Kidney epithelial cell (primary cell): ENCODE data around the gene EXOC6. TPM values are rescaled to one million over a fixed set of nuclear protein-coding genes. Genes with fewer than 3 reads are reported as not detected.

Experiments
- DNase-seq: peaks from one replicate; pipeline ENCODE4 v3.0.0-alpha.2; 2010; ENCODE audit warnings: low read depth
- H3K27me3 ChIP-seq: 2 replicates; pipeline ENCODE4 v1.6.0; 2011; ENCODE audit warnings: low read length; ENCODE audit not compliant: control insufficient read depth, insufficient read depth
- H3K36me3 ChIP-seq: 2 replicates; pipeline ENCODE4 v1.5.1; 2011; ENCODE audit warnings: low read length; ENCODE audit not compliant: control insufficient read depth, insufficient read depth
- H3K4me3 ChIP-seq: 2 replicates; pipeline ENCODE4 v1.5.1; 2011; ENCODE audit warnings: low read depth, mild to moderate bottlenecking, control low read depth, low read length
- total RNA-seq: library from RNA; depleted of rRNA; stranded (reverse); fragments of >200 nt; gene quantifications from 2 replicates; pipeline ENCODE4 v1.2.3, GENCODE V29; 2015
- TF ChIP-seq, protein P1 (sequence below): IDR thresholded peaks from 2 replicates; pipeline ENCODE4 v1.5.1; 2011; ENCODE audit warnings: mild to moderate bottlenecking, moderate library complexity, low read length, control low read depth, inconsistent platforms; ENCODE audit not compliant: insufficient read depth, poor library complexity, severe bottlenecking

EXOC6 gene
- total RNA-seq, 1 donor from 2014 or later, result 10.5 TPM

DNA sequence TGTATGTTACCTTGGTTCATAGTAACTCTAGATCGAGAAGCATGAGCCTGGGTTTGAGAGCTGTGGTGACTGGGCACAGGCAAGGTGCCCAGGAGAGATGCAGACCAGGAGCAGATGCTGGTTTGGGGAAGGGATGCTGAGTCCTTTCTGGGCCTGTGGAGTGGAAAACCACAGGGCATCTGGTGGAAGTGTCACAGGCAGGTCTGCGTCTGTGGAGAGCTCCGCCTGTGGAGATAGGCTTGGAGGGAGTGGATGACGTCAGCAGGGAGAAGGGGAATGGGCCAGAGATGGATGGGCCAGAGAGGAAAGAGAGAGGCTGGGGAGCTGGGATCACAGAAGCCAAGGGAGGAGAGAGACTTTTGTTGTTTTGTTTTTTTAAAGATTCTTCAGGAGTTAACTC, 240.1 kb downstream of the EXOC6 start:
- Histone ChIP-seq H3K27me3 (no peaks in the 10 kb centered on the region), H3K4me3 (no peak overlapping the region), H3K36me3 (no peaks in the 10 kb centered on the region)
- DNase-seq, result no peak
- TF ChIP-seq, protein P1, sequence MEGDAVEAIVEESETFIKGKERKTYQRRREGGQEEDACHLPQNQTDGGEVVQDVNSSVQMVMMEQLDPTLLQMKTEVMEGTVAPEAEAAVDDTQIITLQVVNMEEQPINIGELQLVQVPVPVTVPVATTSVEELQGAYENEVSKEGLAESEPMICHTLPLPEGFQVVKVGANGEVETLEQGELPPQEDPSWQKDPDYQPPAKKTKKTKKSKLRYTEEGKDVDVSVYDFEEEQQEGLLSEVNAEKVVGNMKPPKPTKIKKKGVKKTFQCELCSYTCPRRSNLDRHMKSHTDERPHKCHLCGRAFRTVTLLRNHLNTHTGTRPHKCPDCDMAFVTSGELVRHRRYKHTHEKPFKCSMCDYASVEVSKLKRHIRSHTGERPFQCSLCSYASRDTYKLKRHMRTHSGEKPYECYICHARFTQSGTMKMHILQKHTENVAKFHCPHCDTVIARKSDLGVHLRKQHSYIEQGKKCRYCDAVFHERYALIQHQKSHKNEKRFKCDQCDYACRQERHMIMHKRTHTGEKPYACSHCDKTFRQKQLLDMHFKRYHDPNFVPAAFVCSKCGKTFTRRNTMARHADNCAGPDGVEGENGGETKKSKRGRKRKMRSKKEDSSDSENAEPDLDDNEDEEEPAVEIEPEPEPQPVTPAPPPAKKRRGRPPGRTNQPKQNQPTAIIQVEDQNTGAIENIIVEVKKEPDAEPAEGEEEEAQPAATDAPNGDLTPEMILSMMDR, result no peak

- TF ChIP-seq, protein P1, result no peak
- H3K4me3 ChIP-seq, result no peak overlapping the region
- DNase-seq, result no peak
- H3K36me3 ChIP-seq, result no peaks in the 10 kb centered on the region
- H3K27me3 ChIP-seq, result no peaks in the 10 kb centered on the region
Observed at GRCh38 chr10:93090619-93091018, 242.3 kb downstream of the EXOC6 start.

DNA sequence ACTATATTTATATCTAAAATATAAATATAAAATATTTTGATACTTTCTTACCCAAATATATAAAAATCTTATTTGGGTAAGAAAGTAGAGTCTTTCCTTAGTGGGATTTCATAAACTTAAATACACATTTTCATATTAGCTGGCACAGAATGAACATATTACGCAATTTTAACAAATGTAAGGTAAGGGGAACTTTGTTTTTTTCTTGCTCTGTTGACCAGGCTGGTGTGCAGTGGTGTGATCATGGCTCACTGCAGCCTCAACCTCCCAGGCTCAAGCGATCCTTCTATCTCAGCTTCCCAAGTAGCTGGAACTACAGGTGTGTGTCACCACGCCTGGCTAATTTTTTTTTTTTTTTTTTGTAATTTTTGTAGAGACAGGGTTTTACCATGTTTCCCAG, 243.6 kb downstream of the EXOC6 start:
- TF ChIP-seq, protein P1, result no peak
- H3K27me3 ChIP-seq, result no peaks in the 10 kb centered on the region
- H3K36me3 ChIP-seq, result no peaks in the 10 kb centered on the region
- H3K4me3 ChIP-seq, result no peak overlapping the region
- no peak for DNase-seq

DNA sequence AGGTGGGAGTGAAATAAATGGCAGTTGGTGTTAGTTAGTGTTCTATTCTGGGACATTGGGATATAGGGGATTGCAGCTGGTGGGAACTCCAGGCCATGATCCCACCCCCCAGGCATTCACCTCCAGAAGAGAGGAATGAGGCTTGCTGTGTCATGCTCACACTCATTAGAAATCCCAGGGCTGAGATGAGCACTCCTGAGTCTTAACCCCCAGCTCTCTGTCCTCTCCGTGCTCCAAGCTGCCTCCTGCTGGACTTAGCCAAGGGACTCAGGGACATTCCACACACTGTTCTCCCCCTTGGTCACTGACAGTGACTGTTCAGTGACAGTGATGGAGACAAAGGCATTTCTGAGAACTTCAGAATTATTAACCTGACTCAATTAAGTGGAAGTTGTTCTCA, 246.9 kb downstream of the EXOC6 start:
- TF ChIP-seq, protein P1, result no peak
- no peaks in the 10 kb centered on the region for H3K36me3 ChIP-seq
- no peak overlapping the region for H3K4me3 ChIP-seq
- no peaks in the 10 kb centered on the region for H3K27me3 ChIP-seq
- no peak for DNase-seq

DNA sequence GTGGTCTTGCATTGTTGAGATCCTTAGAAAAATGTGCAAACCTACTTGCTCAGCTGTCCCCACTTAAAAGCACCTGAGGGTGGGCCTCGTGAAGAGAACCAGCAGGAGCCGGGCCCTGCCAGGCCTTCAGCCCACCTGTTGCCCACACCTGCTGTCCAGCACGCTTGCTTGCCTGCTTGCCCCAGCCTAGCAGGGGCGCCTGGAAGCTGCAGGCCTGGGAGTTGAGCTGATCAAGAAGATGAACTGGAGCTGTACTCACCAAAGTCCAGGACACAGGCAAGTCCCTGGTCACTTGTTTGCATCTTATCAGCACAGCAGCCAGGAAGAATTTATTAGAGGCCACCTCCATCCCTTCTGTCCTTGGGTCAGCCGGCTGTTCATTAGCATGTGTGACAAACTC, 248.6 kb downstream of the EXOC6 start:
- Histone ChIP-seq H3K4me3 (no peak overlapping the region), H3K36me3 (no peaks in the 10 kb centered on the region), H3K27me3 (no peaks in the 10 kb centered on the region)
- no peak for DNase-seq
- TF ChIP-seq, protein P1, result no peak

DNA sequence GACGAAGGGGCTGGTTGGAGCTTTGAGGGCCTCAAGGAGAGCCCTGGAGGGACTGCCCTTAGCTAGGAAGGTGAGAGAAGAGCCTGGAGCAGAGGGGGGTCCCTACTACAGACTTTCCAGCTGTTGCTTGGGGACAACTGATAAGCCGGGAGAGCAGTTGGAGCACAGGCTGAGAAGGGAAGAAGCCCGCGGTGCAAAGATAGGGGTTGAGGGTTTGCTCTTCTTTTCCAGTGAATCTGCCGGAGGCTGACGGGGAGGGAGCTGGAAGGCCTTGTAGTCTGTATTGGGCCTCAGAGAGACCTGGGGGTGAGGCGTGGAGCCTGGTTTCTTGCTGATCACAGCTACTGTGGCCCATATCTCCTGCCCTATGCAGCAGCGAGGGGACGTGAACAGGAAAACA, 249.1 kb downstream of the EXOC6 start:
- DNase-seq, result no peak
- H3K27me3 ChIP-seq, result no peaks in the 10 kb centered on the region
- no peaks in the 10 kb centered on the region for H3K36me3 ChIP-seq
- H3K4me3 ChIP-seq, result no peak overlapping the region
- TF ChIP-seq, protein P1, result no peak
